K562 treated with DMSO at 1 percent for 24 hours (cell line): ENCODE measurements around the gene MAGEB2. TPM values are rescaled to one million over a fixed set of nuclear protein-coding genes. Genes with fewer than 3 reads are reported as not detected.

ENCODE experiments used
- total RNA-seq: library from RNA; unstranded; fragments of 300-600 nt; gene quantifications from 2 replicates; pipeline ENCODE4 v1.2.3, GENCODE V29; 2022; ENCODE audit warnings: low read depth; ENCODE audit not compliant: insufficient read depth

MAGEB2 gene
- 104 and 109 TPM in 2 replicates for total RNA-seq

GRCh38 chrX:30215357-30215843 lies at the start of gene MAGEB2:
Gene MAGEB2 (plus strand): TSS chrX:30215563. CDS start chrX:30218581, 3,018 bp downstream.

DNA sequence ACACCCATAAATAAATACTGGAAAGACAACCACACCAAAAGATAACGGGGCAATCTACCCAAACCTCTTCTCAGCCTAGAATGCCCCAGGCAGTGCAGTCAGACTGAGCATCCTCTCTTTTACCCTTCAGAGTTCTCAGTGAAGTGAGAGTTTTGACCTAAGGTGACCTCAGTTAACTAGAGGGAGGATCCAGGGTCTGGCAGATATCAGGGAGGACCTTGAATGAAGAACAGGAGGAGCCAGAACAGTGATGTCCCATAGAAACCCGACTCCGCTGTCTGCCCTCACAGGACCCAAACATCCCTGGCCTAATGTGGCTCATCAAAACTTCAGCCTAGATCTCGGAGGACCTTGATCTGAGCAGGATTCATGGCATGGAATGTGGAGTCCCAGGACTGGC lies 15.0 kb downstream of the MAGEB2 start, which contains the start of gene MAGEB3:
TSS of gene MAGEB3 (plus strand) at position 263 of the 400 bp plus-strand sequence. CDS start 5,268 bp downstream, outside the sequence.

DNA sequence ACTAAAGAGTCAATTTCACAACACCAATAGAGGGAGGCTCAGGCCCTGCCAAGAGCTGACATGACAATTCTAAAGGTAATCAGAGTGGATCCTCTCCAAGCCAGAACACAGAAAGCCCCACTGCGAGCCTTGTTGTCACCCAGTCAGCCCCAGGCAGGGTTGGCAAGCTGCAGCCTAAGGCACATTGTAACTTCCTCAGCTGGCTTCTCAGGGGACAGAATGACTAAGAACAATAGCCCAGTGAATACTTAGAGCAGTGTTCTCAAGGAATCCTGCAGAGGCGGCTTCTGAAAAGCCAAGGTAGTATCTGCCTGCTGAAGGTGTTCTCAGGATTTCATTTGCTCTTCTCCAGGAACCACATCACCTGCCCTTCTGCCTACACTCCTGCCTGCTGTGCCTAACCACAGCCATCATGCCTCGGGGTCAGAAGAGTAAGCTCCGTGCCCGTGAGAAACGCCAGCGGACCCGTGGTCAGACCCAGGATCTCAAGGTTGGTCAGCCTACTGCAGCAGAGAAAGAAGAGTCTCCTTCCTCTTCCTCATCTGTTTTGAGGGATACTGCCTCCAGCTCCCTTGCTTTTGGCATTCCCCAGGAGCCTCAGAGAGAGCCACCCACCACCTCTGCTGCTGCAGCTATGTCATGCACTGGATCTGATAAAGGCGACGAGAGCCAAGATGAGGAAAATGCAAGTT lies 26.5 kb downstream of the MAGEB2 start, which contains the start of gene MAGEB4:
TSS of gene MAGEB4 (plus strand) at position 277 of the 692 bp plus-strand sequence. CDS start at position 413, 136 bp downstream.

DNA sequence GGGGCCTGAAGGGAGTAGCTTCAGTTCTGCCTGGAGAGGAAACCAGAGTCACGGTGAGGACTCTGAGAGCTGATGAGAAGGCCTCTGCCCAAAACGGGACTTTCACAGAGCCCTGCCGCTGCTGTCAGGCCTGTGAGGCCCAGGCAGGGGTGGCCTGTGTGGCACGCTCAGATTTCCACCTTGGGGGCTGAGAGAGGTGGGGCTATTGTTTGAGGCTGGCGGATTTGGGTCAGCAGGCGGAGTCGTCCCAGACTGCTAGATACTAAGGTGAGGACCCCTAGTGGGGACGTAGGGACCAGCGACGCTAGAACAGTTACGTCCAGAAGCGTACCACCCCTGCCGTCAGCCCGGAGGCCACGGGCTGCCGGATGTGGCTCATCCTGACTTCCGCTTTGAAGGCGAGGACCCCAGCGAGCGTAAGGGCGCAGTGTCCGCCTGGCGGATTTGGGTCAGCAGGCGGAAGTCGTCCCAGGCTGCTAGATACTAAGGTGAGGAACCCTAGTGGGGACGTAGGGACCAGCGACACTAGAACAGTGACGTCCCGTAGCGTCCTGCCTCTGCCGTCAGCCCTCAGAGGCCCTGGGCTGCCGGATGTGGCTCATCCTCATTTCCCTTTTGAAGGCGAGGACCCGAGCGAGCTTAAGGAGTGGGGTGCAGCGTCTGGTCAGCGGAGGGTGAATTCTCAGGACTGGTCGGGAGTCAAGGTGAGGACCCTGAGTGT lies 31.6 kb downstream of the MAGEB2 start, which contains the start of gene MAGEB1:
TSS of gene MAGEB1 (plus strand) at position 378 of the 721 bp plus-strand sequence. CDS start 3,348 bp downstream, outside the sequence.

Other genes with a start within 250 kb of the MAGEB2 start
- gene MAGEB3, start 15.1 kb downstream of the MAGEB2 start, total RNA-seq: not detected in 2 replicates
- gene MAGEB4, start 26.4 kb downstream of the MAGEB2 start, total RNA-seq: not detected in 2 replicates
- 34.1 and 41.2 TPM in 2 replicates for gene MAGEB1, start 31.6 kb downstream of the MAGEB2 start, total RNA-seq
- gene NR0B1, start 93.8 kb downstream of the MAGEB2 start, total RNA-seq: not detected in 2 replicates